GM21528 (cell line): ENCODE results near the gene RERE.

Experiments
- ATAC-seq: cut with Tn5 transposase; IDR thresholded peaks from one replicate; pipeline ENCODE4 v1.9.1; 2021; ENCODE audit warnings: mild to moderate bottlenecking, moderate library complexity; ENCODE audit not compliant: unreplicated experiment, low FRiP score

The RERE gene

DNA sequence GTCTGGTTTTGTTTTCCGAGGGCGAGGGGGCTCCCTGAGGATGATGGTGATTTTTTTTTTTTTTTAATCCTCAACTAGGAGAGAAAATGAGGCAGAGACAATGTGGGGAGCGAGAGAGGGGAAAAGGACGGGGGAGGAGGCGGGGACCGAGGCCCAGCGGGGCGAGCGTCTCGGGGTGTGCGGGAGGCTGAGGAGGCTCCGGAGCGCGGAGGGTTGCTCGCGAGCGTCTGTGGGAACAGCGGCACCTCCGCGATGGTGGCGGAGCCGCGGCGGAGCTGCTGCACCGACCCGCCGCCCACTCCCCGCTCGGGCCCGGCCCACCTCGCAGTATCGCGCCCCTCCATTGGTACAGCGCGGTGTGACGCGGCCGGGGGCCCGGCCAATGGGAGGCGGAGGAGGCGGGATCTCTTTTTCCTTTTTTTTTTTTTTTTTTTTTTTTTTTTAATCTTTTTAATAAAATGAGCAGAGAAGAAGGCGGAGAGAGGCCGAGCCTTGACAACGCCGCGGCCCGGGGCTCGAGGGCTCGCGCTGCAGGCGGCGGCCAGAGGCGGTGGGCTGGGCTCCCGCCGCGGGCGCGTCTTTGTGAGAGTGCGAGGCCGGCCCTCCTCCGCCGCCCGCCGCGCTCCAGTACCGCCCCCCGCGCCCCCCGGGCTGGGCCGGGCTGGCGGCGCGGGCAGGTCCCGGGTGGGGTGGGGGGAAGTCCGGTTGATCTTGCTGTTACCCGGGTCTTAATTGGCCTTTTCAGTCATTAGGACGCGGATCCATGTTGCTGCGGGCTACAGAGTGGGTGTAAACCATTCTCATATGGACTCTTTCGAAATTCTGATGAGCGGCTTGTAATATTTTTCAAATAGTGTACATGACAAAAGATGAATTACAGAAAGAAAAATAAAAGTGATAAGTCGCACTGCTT lies at the start of gene RERE:
Gene RERE, minus strand, starts transcription at position 229 of the 913 bp plus-strand sequence.
- ATAC-seq: peak; percentile 94

DNA sequence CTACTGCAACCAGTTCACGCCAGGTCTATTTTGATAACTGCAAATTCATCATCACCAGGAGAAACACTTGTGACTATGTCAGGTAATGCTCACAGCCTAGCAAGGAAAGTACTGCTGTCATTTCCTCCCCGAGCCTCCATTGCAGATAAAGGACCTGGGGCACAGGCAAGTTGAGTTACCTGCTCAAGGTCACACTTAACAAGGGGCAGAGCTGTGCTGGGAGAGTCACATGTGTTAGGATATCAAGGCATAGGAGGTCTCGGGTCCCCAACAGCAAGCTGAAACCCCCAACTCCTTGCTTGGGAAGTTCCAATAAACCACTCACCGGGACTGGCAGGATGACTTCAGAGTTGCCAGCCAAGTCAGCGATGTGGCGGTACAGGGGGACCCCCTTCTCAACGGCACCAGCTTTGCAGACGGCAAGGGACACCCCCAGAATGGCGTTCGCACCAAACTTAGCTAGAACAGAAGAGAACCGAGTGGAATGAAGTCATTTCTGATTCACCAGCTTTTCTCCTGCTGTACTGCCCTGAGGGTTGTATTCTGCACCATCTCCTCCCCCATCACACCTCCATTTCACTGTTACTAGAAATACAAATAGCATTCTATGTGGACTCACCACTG lies 49.5 kb upstream of the RERE start:
- no peak for ATAC-seq

DNA sequence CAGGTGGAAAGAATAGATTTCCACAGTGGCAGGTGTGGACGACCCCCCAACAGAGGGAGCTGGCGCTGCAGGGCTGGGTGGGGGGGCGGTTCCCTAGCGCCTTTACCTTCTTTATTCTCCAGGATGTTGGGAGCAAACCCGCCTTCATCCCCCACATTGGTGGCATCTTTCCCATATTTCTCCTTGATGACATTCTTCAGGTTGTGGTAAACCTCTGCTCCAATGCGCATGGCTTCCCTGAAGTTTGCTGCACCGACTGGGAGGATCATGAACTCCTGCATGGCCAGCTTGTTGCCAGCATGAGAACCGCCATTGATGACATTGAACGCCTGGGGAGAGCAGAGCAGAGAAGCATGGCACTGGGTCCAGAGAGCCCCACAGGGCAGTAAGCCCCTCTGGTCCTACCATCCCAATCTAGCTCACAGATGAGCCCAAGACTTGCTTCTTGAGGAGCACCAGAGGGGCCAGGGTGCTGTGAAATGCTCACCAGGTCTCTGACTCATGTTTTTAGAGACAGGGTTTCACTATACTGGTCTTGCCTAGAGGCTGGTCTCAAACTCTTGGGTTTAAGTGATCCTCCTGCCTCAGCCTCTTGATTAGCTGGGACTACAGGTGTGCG lies 48.8 kb upstream of the RERE start:
- ATAC-seq: no peak

DNA sequence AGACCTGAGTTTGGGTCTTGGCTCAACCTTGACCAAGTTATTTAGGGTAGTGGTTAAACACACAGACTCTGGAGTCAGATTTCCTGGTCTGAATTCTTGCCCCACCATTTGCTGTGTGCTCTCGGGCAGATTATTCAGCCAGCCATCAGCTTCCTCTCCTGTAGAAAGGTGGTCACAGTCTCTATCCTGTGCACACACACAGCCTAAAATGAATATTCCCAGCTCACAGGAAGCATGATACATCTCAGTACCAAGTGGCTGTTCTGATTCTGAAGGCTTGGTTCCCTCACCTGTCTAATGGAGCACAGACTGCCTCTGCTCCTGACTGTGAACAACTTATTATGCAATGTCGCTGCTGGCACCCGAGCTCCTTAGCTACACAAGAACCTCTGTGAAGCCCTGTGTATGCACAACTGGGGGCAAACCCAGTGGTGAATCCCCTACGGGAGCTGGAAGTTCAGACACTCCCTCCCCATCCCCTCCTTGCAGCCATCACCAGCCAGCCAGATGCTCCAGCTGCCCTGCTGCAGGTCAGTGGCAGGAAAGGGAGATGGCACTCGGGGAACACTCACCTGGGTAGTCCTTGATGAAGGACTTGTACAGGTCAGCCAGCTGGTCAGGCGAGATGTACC lies 47.4 kb upstream of the RERE start:
- ATAC-seq: no peak

DNA sequence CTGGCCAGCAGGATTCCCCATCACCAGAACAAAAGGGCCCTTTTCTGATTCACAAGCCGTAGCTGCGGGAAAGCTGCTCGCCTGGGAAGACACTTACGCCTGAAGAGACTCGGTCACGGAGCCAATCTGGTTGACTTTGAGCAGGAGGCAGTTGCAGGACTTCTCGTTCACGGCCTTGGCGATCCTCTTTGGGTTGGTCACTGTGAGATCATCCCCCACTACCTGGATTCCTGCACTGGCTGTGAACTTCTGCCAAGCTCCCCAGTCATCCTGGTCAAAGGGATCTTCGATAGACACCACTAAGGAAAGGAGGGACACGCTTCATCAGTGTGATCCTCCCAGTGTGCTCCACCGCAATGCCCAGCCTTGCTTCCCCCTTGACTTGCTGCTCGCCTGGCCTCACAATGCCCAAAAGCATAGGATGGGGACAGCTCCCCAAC lies 46.4 kb upstream of the RERE start:
- ATAC-seq: no peak

DNA sequence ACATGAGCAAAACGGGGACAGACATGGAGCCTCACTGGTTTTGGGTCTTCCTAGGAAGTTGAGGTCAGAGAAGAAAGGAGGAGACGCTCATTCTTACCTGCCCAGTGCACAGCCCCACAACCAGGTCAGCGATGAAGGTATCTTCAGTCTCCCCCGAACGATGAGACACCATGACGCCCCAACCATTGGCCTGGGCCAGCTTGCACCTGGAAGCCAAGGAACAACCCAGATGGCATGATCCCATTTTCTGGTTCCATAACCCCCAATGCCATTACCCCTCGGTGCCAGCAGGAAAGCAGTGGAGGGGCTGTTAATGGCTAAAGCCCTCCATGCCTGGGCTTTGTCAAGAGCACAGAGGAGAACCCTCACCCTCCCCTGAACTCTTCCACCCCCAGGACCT lies 45.7 kb upstream of the RERE start:
- ATAC-seq: no peak

DNA sequence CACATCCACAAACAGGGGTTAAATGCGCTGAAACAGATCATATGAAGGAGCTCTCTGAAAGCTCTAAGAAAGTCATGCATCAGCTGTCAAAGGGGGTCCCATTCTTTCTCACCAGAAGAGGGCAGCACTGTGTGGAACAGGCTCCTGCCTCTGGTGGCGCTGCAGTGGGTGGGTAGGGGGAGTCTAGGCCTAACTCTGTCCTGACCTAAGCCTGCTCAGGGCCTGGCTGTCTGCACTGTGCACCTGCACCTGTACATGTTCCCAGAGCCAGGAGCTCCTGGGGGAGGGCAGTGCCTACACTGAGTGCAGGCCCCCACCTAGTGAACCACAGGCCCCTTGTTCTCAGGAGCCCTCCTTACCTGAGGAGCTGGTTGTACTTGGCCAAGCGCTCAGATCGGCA lies 45.1 kb upstream of the RERE start:
- no peak for ATAC-seq

DNA sequence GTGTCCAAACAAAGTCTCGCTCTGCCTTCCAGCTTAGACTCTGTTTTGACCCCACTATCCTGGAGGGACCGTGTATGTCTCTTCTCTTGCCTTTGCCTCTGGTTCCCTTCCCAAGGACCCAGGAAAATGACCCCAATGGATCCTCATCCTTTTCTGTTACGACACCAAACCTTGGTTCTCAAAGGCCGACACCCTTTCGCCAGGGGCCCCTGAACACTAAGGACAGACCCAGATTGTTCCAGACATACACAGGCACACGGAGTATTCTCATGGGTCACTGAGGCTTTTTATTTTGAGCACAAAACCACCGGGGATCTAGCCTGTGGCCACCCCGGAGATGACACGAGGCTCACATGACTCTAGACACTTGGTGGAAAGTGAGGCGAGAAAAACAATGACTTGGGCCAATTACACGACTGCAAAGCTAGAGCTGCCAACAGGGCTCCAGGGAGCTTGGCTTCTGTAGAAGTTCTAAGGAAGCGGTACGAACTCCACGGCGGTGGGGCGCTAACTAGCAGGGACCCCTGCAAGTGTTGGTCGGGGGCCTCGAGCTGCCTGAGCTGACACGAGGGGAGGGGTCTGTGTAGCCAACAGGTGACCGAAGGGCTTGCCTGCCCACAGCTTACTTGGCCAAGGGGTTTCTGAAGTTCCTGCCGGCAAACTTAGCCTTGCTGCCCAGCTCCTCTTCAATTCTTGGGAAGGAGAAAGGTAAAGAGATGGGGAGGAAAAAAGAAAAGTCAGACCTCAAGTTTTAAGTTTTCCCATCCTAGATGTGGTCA lies 43.5 kb upstream of the RERE start:
- no peak for ATAC-seq

DNA sequence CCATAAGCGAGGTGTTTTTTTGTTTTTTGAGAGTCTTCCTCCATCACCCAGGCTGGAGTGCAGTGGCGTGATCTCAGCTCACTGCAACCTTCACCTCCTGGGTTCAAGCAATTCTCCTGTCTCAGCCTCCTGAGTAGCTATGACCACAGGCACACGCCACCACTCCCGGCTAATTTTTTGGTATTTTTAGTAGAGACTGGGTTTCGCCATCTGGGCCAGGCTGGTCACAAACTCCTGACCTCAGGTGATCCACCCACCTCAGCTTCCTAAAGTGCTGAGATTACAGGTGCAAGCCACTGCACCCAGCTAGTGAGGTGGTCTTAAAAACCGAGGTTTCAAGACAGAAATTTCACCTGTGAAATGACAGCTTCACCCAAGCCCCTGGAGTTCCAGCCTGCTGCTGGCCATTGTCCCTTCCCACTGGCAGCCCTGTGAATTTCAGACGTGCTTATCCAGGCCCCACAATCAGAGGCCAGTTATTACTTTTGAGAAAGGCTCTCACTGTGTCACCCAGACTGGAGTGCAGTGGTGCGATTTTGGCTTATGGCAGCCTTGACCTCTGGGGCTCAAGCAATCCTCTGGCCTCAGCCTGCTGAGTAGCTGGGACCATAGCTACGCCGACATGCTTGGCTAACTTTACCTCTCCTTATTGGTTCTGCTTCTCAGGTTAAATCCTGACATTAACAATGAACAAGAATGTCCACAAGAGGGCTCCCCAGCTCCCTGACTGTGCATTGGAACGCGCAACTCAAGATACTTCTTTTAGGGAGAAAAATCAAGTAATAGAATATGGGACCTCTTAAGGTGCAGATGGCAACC lies 41.7 kb upstream of the RERE start:
- no peak for ATAC-seq

DNA sequence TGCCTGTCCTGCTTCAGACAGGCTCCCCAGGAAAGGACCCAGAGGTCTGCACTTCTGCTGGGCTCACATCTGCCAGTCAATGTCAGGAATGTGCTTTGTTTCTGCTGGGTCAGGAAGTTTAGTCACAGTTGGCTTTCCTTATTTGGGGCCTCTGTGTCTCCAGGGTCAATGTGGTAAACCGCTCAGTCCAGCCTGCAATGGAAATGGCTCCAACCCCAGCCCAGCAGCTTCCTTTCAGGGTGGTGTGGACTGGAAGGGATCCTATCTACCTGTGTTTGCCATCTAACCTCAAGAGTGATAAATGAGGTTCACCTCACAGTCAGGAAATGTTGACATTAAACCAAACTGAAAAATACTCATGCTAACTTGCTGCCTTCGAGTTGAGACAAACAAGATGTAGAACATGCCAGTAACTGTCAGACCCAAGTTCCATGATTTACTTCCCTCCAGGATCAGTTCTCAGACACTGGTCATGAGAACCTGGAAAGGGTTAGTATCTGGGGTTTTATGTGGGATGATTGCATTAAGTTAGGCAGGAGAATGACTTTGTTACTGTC lies 40.8 kb upstream of the RERE start:
- no peak for ATAC-seq

DNA sequence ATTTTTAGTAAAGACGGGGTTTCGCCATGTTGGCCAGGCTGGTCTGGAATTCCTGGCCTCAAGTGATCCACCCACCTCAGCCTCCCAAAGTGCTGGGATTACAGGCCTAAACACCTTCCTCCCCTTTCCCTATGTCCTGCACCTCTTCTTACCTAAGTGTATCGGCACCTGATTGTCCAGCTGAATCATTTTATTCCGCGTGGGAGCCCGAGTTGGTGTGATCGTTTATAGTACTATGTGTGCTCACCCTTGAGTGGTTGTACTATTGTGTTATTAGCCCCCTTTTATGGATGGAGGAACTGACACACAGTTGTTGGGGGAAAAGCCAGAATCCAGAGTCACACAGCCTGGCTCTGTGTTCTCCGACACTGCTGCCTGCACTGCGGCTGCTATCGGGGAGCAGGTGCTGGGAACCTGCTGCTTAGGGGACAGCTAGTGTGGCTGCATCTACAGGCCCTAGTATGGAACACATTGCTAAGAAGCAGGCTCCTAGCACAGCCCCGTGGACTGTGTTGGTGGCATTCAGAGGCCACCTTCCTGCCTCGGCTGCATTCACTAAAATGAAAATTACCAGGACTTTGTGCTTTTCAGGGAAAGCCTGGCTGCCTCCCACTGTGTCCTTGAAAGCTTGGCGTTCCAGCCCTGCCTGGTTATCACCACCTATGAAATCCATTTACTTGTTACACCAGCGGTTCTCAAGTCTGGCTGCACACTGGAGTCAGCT lies 39.4 kb upstream of the RERE start:
- no peak for ATAC-seq

DNA sequence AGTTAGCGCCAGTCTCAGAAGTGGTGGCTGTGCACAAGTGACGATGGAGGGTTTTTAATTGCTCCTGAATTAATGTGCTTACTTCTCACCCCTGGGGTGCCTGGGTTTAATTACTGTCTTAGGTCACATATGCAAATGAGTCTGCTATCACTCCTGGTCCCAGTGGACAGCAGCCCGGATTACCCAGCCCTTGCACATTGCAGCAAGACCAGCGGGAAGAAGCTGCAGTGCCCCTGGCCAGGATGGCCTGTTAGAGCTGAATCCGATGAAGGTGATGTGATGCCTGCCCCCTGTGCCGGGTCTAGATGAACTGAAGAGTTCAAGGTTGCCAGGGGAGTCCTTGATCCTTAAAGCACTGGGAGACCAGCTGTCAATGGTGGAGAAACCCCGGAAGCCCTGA lies 36.8 kb upstream of the RERE start:
- ATAC-seq: no peak

DNA sequence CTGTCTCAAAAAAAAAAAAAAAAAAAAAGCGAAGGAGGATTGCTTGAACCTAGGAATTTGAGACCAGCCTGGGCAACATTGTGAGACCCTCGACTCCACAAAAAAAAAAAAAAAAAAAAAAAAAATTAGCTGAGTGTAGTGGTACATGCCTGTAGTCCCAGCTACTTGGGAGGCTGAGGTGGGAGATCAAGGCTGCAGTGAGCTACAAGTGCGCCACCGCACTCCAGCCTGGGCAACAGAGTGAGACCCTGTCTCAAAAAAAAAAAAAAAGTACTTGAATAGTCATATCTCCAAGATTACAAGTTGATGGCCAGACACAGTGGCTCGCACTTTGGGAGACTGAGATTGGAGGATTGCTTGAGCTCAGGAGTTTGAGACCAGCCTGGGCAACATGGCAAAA lies 33.6 kb upstream of the RERE start:
- ATAC-seq: no peak

DNA sequence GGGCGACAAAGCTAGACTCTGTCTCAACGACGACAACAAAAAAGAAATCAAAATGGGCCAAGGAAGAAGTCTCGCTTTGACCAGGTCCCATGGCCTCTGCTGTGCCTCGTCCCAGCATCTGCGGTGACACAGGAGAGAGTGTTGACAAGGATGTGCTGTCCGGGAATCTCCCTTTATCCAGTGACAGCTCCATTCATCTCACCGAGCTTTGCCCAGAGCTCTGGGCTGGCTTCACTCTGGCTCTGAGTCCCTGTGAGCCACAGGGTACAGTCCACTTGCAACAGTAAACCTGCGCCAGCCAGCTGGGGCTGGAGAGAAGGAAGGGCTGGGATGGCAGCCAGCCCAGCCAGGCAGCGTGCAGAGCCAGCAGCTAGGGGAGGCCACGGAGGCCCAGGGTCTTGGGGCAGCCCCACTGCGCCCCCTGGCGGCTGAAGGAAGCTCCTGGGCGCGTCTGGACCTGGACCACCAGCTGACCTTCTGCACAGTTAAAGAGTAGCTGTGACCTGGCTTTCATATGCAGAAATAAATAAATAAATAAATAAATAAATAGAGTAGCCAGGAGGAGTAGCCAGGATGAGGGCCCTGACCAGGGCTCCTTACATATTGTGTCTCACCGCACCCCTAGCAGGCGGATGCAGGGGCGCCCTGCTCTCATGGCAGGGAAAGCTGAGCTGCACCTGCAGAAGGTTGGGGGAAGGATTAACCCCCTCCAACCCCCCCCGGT lies 31.4 kb upstream of the RERE start:
- no peak for ATAC-seq

DNA sequence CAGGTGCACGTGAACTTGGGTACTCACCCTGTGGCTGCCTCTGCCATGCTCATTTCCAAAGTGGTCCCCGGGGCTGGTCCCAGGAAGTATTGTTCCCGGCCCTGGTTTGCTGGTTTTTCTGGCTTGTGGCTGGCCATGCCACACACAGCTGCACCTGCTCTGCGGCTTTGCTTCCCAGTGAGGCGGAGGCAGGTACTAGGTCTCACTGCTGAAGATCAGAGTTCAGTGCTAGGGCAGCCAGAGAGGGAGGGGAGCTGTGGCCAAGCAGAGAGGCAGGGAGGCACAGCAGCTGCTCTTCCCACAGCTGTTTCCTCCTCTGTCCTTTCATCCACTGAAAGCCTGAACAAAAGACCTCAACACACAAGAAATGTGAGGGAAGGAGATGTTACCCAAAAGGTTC lies 30.6 kb upstream of the RERE start:
- ATAC-seq: no peak

DNA sequence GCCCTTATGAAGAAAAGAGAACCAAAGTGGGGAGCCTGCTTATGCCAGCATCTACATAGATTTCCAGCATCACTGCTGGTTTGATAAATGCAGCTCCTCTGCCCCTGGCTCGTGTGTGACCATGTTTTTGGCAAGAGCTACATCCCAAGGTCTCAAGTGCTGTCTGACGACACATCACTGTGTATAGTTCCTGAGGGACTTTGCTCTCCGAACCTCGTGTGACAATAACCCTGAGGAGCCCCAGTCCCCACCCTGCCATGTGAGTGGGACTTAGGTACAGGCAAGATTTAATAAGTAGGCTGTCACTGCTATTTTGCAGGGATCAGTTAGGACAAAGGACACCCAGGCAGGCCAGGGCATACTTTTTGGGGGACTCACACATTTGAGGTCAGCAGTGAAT lies 28.8 kb upstream of the RERE start:
- no peak for ATAC-seq

DNA sequence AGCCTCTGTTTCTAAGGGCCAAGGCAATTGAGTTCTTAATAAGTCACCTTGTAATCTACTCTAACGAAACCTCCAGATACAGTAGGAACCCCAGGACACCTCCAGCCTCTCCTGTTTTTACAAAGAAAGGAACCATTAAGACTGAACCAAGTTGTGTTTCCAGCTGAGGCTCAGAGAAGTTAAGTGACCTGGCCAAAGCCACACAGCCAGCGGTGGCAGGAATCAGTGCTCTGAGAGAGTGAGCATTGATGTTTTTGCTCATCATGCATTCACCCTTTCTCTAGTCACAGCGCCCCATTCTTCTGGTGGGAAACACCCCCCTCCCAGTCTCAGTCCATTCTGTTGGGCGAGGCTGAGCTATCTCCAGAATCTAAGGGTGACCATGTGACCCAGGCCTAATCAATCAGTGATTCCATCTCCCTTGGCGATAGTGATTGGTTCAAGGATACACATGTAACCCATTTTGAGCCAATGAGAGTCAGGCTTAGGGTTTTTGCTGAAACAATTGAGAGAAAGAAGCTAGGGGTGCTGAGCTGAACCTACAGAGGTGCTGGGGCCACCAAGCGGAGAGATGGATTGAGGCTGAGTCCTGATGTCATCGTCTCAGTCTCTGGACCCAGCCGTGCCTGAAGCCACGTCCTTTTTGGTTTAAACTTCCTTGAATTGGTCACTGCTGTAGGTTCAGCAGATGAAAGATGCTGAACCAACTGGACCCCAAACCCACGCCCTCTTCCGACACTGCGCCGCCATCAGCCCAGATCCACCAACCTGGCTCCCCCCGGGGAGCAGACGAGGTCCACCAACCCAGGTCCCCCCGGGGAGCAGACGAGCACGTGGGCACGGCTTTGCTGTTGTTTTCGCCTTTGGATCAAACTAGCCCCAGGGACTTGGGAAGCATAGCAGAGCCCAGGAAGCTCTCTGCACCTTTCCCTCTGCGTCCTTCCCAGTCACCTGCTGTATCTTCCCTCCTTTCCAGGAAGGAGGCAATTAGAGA lies 28.0 kb upstream of the RERE start:
- no peak for ATAC-seq
